Upper lobe of left lung (tissue), 4 donors: ENCODE results near the gene C10orf143.

ENCODE experiments used
- POLR2A ChIP-seq, 4 donors: fragments of 450-650 bp; IDR thresholded peaks; one replicate each; pipeline ENCODE4 v1.5.1; 2016 to 2017; ENCODE audit warnings: antibody characterized with exemption in 4 of 4, mild to moderate bottlenecking in 2 of 4
- POLR2AphosphoS5 ChIP-seq, 2 donors: sonication (generic); formaldehyde crosslinking; IDR thresholded peaks; one replicate each; pipeline ENCODE4 v1.5.1; 2017; ENCODE audit warnings: antibody characterized with exemption in 2 of 2
- TF ChIP-seq, protein P1 (sequence below), 6 experiments: fragments of 450-650 bp in 4 of 6; fragments of 200-600 bp in 2 of 6; sonication (generic) in 2 of 6; IDR thresholded peaks; one replicate each; pipeline ENCODE4 v1.5.1; 2016 to 2019; ENCODE audit warnings: antibody characterized with exemption in 6 of 6

DNA sequence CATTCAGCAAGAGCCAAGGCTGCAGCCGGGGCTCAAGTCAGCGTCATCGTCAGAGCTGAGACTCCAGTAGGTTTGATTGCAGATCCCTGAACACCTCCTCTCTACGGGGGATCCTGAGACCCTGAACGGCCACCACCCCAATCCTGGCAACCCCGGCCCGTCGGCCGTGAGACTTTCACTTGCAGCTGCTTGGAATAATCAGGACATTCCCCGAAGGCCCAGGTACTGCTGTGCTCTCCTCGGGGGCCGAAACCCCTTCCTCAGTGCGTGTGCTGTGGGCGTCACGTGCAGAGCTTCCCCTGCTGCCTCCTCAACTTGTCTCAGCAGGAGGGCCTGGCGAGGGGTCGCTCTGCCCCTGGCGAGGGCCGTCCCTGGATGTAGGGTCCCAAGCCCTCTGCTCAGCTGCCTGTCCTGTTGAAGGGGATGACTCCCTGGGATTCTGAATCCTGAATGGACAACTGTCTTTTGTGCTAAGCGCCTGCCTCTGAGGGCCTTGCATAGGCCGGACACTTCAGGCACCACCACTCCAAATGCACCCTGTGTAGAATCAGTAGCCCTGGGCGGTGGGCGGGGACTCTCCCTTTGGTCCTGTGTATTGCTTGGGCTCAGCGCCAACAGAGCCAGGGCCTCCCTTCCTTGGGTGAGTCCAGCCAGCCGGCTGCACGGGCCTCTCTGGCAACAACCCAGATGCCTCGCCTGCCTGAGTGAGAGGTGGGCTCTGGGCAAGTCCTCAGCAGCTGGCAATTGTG lies 82.7 kb downstream of the C10orf143 start:
- TF ChIP-seq, protein P1, sequence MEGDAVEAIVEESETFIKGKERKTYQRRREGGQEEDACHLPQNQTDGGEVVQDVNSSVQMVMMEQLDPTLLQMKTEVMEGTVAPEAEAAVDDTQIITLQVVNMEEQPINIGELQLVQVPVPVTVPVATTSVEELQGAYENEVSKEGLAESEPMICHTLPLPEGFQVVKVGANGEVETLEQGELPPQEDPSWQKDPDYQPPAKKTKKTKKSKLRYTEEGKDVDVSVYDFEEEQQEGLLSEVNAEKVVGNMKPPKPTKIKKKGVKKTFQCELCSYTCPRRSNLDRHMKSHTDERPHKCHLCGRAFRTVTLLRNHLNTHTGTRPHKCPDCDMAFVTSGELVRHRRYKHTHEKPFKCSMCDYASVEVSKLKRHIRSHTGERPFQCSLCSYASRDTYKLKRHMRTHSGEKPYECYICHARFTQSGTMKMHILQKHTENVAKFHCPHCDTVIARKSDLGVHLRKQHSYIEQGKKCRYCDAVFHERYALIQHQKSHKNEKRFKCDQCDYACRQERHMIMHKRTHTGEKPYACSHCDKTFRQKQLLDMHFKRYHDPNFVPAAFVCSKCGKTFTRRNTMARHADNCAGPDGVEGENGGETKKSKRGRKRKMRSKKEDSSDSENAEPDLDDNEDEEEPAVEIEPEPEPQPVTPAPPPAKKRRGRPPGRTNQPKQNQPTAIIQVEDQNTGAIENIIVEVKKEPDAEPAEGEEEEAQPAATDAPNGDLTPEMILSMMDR (IDR thresholded peaks at IDR 0.05): no peak
- TF ChIP-seq POLR2A (IDR thresholded peaks at IDR 0.05): no peak
- TF ChIP-seq POLR2AphosphoS5 (IDR thresholded peaks at IDR 0.05): no peak
